HEK293 (cell line): ENCODE measurements around the gene CPSF2.

Source experiments
- CTCF ChIA-PET: fragments of 350-600 bp; formaldehyde crosslinking; extraction: SDS; loops from one replicate; lab custom pipeline; 2021; ENCODE audit warnings: antibody characterized with exemption; lab: Yijun Ruan, JAX
- POLR2A ChIA-PET: fragments of 300-600 bp; formaldehyde crosslinking; extraction: SDS; loops from one replicate; lab custom pipeline; 2020; ENCODE audit warnings: antibody characterized with exemption, inconsistent platforms; lab: Yijun Ruan, JAX
- H3K27ac ChIP-seq: fragments of 200-500 bp; sonication (Bioruptor generic); 2 replicates; pipeline ENCODE4 v1.5.1; 2014; ENCODE audit warnings: low read depth, low read length, control low read depth, inconsistent platforms; ENCODE audit errors: extremely low read depth
- H3K36me3 ChIP-seq, 2 experiments: fragments of 200-500 bp in 1 of 2; sonication (Bioruptor generic) in 1 of 2; 1 replicate in 1 of 2; 2 replicates in 1 of 2; pipeline ENCODE4 v1.5.1; 2014 to 2017; ENCODE audit warnings: inconsistent platforms in 2 of 2, low read length in 2 of 2; ENCODE audit not compliant: control insufficient read depth in 2 of 2, insufficient read depth in 1 of 2
- H3K4me1 ChIP-seq: fragments of 200-500 bp; sonication (Bioruptor generic); 2 replicates; pipeline ENCODE4 v1.5.1; 2014; ENCODE audit warnings: mild to moderate bottlenecking, low read length, inconsistent platforms; ENCODE audit not compliant: control insufficient read depth, insufficient read depth
- H3K4me3 ChIP-seq: 2 replicates; pipeline ENCODE4 v1.5.1; 2011; ENCODE audit warnings: low read depth, mild to moderate bottlenecking, control low read depth, low read length, moderate library complexity
- H3K9me3 ChIP-seq: fragments of 200-500 bp; sonication (Bioruptor generic); 2 replicates; pipeline ENCODE4 v1.5.1; 2014; ENCODE audit warnings: low read depth, low read length, inconsistent platforms; ENCODE audit not compliant: control insufficient read depth, insufficient read depth
- GLIS1 ChIP-seq: fragments of 450-650 bp; formaldehyde crosslinking; IDR thresholded peaks from 2 replicates; pipeline ENCODE4 v1.5.1; 2016; ENCODE audit warnings: missing biosample characterization, missing genetic modification characterization
- MZF1 ChIP-seq: fragments of 450-650 bp; formaldehyde crosslinking; IDR thresholded peaks from 2 replicates; pipeline ENCODE4 v1.5.1; 2017; ENCODE audit warnings: missing biosample characterization, missing genetic modification characterization, borderline replicate concordance
- RBAK ChIP-seq: fragments of 450-650 bp; formaldehyde crosslinking; IDR thresholded peaks from 2 replicates; pipeline ENCODE4 v1.5.1; 2016; ENCODE audit warnings: missing biosample characterization, missing genetic modification characterization
- SP7 ChIP-seq: fragments of 450-650 bp; formaldehyde crosslinking; IDR thresholded peaks from 2 replicates; pipeline ENCODE4 v1.5.1; 2016; ENCODE audit warnings: missing biosample characterization, missing genetic modification characterization
- ZBTB11 ChIP-seq: fragments of 450-650 bp; formaldehyde crosslinking; conservative IDR thresholded peaks from 2 replicates; pipeline ENCODE4 v1.5.1; 2016; ENCODE audit warnings: low read depth, missing biosample characterization, missing genetic modification characterization
- ZBTB17 ChIP-seq: fragments of 450-650 bp; formaldehyde crosslinking; IDR thresholded peaks from 2 replicates; pipeline ENCODE4 v1.5.1; 2016; ENCODE audit warnings: missing biosample characterization, missing genetic modification characterization
- ZBTB21 ChIP-seq: fragments of 450-650 bp; formaldehyde crosslinking; IDR thresholded peaks from 2 replicates; pipeline ENCODE4 v1.5.1; 2017; ENCODE audit warnings: missing biosample characterization, missing genetic modification characterization
- ZFP69B ChIP-seq: fragments of 450-650 bp; formaldehyde crosslinking; IDR thresholded peaks from 2 replicates; pipeline ENCODE4 v1.5.1; 2016; ENCODE audit warnings: missing biosample characterization, missing genetic modification characterization
- ZNF2 ChIP-seq: fragments of 450-650 bp; formaldehyde crosslinking; IDR thresholded peaks from 2 replicates; pipeline ENCODE4 v1.5.1; 2016; ENCODE audit warnings: missing biosample characterization, missing genetic modification characterization
- ZNF239 ChIP-seq: fragments of 450-650 bp; formaldehyde crosslinking; IDR thresholded peaks from 2 replicates; pipeline ENCODE4 v1.5.1; 2016; ENCODE audit warnings: missing biosample characterization, missing genetic modification characterization
- ZNF274 ChIP-seq, 2 experiments: fragments of 200-500 bp in 1 of 2; fragments of 450-650 bp in 1 of 2; sonication (Bioruptor generic) in 1 of 2; formaldehyde crosslinking in 1 of 2; IDR thresholded peaks; 2 replicates each; pipeline versions ENCODE4 v1.5.1 to v1.6.1; 2014 to 2016; ENCODE audit warnings: borderline replicate concordance in 1 of 2, inconsistent platforms in 1 of 2, low read length in 1 of 2, missing biosample characterization in 1 of 2, missing genetic modification characterization in 1 of 2
- ZNF280C ChIP-seq: fragments of 450-650 bp; formaldehyde crosslinking; IDR thresholded peaks from 2 replicates; pipeline ENCODE4 v1.5.1; 2016; ENCODE audit warnings: missing biosample characterization, missing genetic modification characterization
- ZNF335 ChIP-seq: fragments of 450-650 bp; formaldehyde crosslinking; conservative IDR thresholded peaks from 2 replicates; pipeline ENCODE4 v1.5.1; 2016; ENCODE audit warnings: missing biosample characterization, missing genetic modification characterization
- ZNF366 ChIP-seq: fragments of 450-650 bp; formaldehyde crosslinking; conservative IDR thresholded peaks from 2 replicates; pipeline ENCODE4 v1.5.1; 2016; ENCODE audit warnings: missing biosample characterization, missing genetic modification characterization
- ZNF398 ChIP-seq: fragments of 450-650 bp; formaldehyde crosslinking; IDR thresholded peaks from 2 replicates; pipeline ENCODE4 v1.5.1; 2017; ENCODE audit warnings: missing biosample characterization, missing genetic modification characterization
- ZNF404 ChIP-seq: fragments of 450-650 bp; formaldehyde crosslinking; IDR thresholded peaks from 2 replicates; pipeline ENCODE4 v1.5.1; 2017; ENCODE audit warnings: missing biosample characterization, missing genetic modification characterization
- ZNF416 ChIP-seq: fragments of 450-650 bp; formaldehyde crosslinking; IDR thresholded peaks from 2 replicates; pipeline ENCODE4 v1.5.1; 2016; ENCODE audit warnings: missing biosample characterization, missing genetic modification characterization
- ZNF514 ChIP-seq: fragments of 450-650 bp; formaldehyde crosslinking; IDR thresholded peaks from 2 replicates; pipeline ENCODE4 v1.5.1; 2016; ENCODE audit warnings: missing biosample characterization, missing genetic modification characterization
- ZNF544 ChIP-seq: fragments of 450-650 bp; formaldehyde crosslinking; IDR thresholded peaks from 2 replicates; pipeline ENCODE4 v1.5.0; 2017; ENCODE audit warnings: missing biosample characterization, missing genetic modification characterization
- ZNF585B ChIP-seq: fragments of 450-650 bp; formaldehyde crosslinking; IDR thresholded peaks from 2 replicates; pipeline ENCODE4 v1.5.1; 2016; ENCODE audit warnings: missing biosample characterization, missing genetic modification characterization
- ZNF660 ChIP-seq: fragments of 450-650 bp; IDR thresholded peaks from 2 replicates; pipeline ENCODE4 v1.5.1; 2018; ENCODE audit warnings: missing biosample characterization, mild to moderate bottlenecking, missing genetic modification characterization
- ZXDB ChIP-seq: fragments of 450-650 bp; formaldehyde crosslinking; IDR thresholded peaks from 2 replicates; pipeline ENCODE4 v1.5.1; 2016; ENCODE audit warnings: missing biosample characterization, missing genetic modification characterization
- TF ChIP-seq, protein P1 (sequence below): fragments of 450-650 bp; formaldehyde crosslinking; IDR thresholded peaks from 2 replicates; pipeline ENCODE4 v1.5.1; 2016; ENCODE audit warnings: missing biosample characterization, missing genetic modification characterization
- TF ChIP-seq, protein P2 (sequence below): fragments of 450-650 bp; formaldehyde crosslinking; IDR thresholded peaks from 2 replicates; pipeline ENCODE4; 2016; ENCODE audit warnings: missing biosample characterization, missing genetic modification characterization

CPSF2 gene

DNA sequence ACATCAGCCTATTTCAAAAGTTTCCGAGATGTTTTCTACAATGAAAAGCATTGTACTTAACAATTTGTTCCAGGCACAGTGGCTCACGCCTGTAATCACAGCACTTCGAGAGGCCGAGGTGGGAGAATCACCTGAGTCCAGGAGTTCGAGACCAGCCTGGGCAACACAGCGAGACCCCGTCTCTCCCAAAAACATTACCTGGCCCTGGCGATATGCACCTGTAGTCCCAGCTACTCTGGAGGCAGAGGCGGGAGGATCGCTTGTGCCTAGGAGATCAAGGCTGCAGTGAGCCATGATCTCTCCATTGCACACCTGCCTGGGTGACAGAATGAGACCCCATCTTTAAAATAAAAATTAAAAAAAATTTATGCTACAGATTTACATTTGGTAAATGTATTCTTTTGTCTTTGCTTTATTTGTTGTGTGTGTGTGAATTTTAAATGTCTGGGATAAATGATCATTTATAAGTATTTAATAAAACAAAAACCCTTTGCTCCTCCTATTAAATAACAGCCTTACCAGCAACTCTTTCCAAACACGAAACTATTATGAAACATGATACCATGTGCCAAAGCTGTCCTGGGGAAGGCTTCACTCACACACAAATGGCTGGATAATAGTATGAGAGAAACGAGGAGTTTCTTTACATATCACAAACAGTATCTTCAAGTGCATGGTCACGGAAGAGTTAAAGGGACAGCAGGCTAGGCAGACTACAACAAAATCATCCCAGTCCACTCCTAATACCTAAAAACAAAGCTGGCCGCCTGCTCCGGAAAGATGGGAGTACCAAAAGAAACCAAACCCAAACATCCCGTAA is 16.5 kb upstream of the CPSF2 start:
- H3K36me3 ChIP-seq, result no peaks in the 10 kb centered on the region
- 0 out of 2 replicates have a peak, but pooled peaks have one; percentile 34 for TF ChIP-seq ZBTB11 (tag by site-specific recombination)
- TF ChIP-seq ZNF544 (tag by site-specific recombination), result no peak
- TF ChIP-seq ZNF660 (tag by site-specific recombination), result 0 out of 2 replicates have a peak, but pooled peaks have one; percentile 49
- no peak for TF ChIP-seq RBAK
- peak; percentile 37; the same call in 1 of the 2 replicates for TF ChIP-seq ZNF585B (tag by site-specific recombination)
- TF ChIP-seq, protein P1, sequence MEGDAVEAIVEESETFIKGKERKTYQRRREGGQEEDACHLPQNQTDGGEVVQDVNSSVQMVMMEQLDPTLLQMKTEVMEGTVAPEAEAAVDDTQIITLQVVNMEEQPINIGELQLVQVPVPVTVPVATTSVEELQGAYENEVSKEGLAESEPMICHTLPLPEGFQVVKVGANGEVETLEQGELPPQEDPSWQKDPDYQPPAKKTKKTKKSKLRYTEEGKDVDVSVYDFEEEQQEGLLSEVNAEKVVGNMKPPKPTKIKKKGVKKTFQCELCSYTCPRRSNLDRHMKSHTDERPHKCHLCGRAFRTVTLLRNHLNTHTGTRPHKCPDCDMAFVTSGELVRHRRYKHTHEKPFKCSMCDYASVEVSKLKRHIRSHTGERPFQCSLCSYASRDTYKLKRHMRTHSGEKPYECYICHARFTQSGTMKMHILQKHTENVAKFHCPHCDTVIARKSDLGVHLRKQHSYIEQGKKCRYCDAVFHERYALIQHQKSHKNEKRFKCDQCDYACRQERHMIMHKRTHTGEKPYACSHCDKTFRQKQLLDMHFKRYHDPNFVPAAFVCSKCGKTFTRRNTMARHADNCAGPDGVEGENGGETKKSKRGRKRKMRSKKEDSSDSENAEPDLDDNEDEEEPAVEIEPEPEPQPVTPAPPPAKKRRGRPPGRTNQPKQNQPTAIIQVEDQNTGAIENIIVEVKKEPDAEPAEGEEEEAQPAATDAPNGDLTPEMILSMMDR, result no peak
- TF ChIP-seq ZNF416, result no peak
- no peak for TF ChIP-seq ZNF404
- no peak for TF ChIP-seq MZF1 (tag by site-specific recombination)
- TF ChIP-seq ZXDB (tag by site-specific recombination), result no peak
- TF ChIP-seq ZNF239 (tag by site-specific recombination), result no peak
- TF ChIP-seq ZNF2, result 0 out of 2 replicates have a peak, but pooled peaks have one; percentile 23
- TF ChIP-seq, all 188 proteins: peak for 4
- peak overlapping the region; percentile 79 for H3K27ac ChIP-seq
- H3K4me3 ChIP-seq, result peak overlapping the region; percentile 92
- ChIA-PET POLR2A (interaction anchor here (1.6 to 2.3 kb wide), 4 partner anchors 12 to 643 kb away, joined by 6 to 51 read pairs (median 18); partner anchors contain the start of genes CPSF2, LGMN, NDUFB1 and TRIP11), CTCF (interaction anchor here (0.6 to 3.6 kb wide), 4 partner anchors 13 to 248 kb away, joined by 3 to 35 read pairs (median 3); no protein-coding TSS in a partner anchor)
- H3K9me3 ChIP-seq, result no peaks in the 10 kb centered on the region
- peaks cover 3% of the 10 kb centered on the region; the same call in 1 of the 2 replicates for H3K4me1 ChIP-seq

GRCh38 chr14:92105893-92106142 is 16.0 kb upstream of the CPSF2 start:
- H3K9me3 ChIP-seq, result no peaks in the 10 kb centered on the region
- H3K4me1 ChIP-seq, result 0 out of 2 replicates have a peak, but pooled peaks cover 3% of the 10 kb centered on the region
- POLR2A ChIA-PET, result interaction anchor here (0.7 to 2.3 kb wide), 5 partner anchors 11 to 643 kb away, joined by 3 to 51 read pairs (median 9); partner anchors contain the start of genes CPSF2, LGMN, NDUFB1 and TRIP11
- peak overlapping the region; percentile 79 for H3K27ac ChIP-seq
- CTCF ChIA-PET, result interaction anchor here (0.6 to 3.6 kb wide), 4 partner anchors 13 to 68 kb away, joined by 3 to 35 read pairs (median 8); no protein-coding TSS in a partner anchor
- H3K36me3 ChIP-seq, result no peaks in the 10 kb centered on the region
- H3K4me3 ChIP-seq, result peak overlapping the region; percentile 92
- TF ChIP-seq ZNF335 (peak; percentile 98), ZFP69B (no peak), ZNF274 (IDR thresholded peaks at IDR 0.05; ENCODE audit: low read length) (no peak), ZNF274 (tag by site-specific recombination; IDR thresholded peaks at IDR 0.05; ENCODE audit: borderline replicate concordance) (no peak), ZNF280C (no peak), ZNF514 (tag by site-specific recombination) (no peak), ZBTB17 (tag by site-specific recombination) (peak; percentile 73), ZNF398 (tag by site-specific recombination) (no peak), GLIS1 (no peak), ZNF366 (peak; percentile 66; the same call in 1 of the 2 replicates), ZBTB21 (tag by site-specific recombination) (peak; percentile 66), ZNF2 (no peak), SP7 (tag by site-specific recombination) (0 out of 2 replicates have a peak, but pooled peaks have one; percentile 59)
- TF ChIP-seq, protein P2, sequence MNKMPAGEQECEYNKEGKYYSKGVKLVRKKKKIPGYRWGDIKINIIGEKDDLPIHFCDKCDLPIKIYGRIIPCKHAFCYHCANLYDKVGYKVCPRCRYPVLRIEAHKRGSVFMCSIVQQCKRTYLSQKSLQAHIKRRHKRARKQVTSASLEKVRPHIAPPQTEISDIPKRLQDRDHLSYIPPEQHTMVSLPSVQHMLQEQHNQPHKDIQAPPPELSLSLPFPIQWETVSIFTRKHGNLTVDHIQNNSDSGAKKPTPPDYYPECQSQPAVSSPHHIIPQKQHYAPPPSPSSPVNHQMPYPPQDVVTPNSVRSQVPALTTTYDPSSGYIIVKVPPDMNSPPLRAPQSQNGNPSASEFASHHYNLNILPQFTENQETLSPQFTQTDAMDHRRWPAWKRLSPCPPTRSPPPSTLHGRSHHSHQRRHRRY, result no peak
